ENCODE measurements around the gene ADAM15.

DNA sequence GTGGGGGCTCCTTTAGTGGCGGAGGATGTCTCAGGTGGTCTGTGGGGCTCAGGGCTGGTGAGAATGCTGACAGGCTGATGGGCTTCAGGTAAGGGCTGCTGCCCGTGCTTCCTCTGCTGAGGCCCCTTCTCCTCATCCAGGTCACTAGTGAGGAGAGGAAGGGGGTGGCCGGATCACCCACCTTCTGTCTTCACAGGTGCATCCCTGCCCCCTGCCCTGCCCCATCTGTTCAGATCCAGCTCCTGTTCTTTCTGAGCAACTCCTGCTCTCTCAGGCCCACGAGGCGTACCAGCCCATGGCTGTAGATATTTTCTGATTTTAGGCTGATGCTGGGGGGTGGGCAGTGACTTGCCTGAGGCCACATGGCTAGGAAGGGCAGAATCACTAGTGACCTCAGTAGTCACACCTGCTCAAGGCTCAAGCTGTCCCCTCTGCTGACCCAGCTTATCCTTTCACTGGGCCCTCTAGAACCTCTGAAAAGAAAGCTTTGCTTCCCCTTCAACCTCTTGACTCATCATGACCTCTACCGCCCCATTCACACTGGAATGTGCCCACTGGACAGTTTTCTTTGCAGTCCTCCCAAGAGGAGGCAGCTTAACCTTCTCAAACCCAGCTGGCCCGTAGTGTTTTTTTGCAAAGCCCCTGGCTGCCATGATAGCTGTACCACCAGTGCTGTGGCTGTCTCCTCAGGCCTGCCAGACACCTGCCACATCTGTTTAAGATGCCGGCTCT, 32.3 kb upstream of the ADAM15 start:
- no peak for TF ChIP-seq POLR2A (IDR thresholded peaks at IDR 0.05)
- TF ChIP-seq, protein P1, sequence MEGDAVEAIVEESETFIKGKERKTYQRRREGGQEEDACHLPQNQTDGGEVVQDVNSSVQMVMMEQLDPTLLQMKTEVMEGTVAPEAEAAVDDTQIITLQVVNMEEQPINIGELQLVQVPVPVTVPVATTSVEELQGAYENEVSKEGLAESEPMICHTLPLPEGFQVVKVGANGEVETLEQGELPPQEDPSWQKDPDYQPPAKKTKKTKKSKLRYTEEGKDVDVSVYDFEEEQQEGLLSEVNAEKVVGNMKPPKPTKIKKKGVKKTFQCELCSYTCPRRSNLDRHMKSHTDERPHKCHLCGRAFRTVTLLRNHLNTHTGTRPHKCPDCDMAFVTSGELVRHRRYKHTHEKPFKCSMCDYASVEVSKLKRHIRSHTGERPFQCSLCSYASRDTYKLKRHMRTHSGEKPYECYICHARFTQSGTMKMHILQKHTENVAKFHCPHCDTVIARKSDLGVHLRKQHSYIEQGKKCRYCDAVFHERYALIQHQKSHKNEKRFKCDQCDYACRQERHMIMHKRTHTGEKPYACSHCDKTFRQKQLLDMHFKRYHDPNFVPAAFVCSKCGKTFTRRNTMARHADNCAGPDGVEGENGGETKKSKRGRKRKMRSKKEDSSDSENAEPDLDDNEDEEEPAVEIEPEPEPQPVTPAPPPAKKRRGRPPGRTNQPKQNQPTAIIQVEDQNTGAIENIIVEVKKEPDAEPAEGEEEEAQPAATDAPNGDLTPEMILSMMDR (IDR thresholded peaks at IDR 0.05) = no peak

All from uterus (tissue), 2 donors.